ENCODE data around the gene PPP3R1. TPM values are rescaled to one million over a fixed set of nuclear protein-coding genes. Genes with fewer than 3 reads are reported as not detected.
A peak's percentile ranks its signal among the peaks of the same experiment; 100 is the strongest.

PPP3R1 gene
- total RNA-seq, 1 donor: 38.4 TPM

DNA sequence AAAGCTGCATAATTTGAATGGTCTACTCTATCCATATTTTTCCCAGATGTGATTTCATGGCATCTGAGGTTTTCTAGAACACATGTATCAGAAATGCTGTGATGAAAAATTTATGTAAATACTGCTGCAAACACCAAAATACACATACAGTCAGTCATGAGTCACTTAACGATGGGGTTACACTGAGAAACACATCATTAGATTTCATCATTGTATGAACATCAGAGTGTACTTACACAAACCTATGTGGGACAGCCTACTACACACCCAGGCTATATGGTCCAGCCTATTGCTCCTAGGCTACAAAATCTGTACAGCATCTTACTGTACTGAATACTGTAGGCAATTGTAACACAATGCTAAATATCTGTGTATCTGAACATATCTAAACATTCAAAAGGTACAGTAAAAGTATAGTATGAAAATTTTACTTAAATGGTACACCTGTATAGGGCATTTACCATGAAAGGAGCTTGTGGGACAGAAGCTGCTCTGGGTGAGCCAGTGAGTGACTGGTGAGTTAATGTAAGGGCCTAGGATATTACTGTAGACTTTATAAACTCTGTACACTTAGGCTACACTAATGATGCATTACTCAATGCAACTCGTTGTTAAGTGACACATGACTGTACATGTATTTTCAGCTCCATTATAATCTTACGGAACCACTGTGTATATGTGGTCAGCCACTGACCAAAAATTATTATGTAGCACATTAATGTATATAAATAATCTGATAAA, 61.2 kb downstream of the PPP3R1 start:
- peak; percentile 83 for DNase-seq (ENCODE audit: low read depth)

DNA sequence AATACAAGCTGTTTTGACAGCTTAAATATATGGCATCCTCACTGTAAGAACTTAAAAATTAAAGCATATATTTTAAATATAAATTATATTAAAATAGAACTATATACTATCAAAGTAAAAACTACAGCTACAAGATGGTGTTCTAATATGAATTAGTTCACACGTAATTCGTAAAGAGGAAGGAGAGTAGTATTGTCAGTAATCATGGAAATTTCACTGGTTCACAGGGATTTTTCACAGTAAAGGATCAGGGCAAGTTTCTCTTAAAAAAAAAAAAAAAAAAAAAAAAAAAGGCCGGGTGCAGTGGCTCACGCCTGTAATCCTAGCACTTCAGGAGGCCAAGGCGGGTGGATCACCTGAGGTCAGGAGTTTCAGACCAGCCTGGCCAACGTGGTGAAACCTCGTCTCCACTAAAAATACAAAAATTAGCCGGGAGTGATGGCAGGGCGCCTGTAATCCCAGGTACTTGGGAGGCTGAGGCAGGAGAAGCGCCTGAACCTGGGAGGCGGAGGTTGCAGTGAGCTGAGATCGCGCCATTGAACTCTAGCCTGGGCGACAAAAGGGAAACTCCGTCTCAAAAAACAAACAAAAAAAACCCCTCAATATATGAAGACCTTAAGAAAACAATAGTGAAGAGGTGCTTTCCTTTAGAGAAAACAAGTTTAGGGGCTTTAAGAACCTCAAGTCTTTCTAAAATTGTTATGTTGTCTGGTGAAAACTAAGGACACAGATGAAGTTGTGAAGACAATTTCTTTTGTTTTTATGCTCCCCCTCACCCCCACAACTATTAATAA, 62.1 kb downstream of the PPP3R1 start:
- H3K4me3 ChIP-seq (ENCODE audit: low read depth, low read length): no peak overlapping the region
- no peak for DNase-seq (ENCODE audit: low read depth)
- TF ChIP-seq, protein P1, sequence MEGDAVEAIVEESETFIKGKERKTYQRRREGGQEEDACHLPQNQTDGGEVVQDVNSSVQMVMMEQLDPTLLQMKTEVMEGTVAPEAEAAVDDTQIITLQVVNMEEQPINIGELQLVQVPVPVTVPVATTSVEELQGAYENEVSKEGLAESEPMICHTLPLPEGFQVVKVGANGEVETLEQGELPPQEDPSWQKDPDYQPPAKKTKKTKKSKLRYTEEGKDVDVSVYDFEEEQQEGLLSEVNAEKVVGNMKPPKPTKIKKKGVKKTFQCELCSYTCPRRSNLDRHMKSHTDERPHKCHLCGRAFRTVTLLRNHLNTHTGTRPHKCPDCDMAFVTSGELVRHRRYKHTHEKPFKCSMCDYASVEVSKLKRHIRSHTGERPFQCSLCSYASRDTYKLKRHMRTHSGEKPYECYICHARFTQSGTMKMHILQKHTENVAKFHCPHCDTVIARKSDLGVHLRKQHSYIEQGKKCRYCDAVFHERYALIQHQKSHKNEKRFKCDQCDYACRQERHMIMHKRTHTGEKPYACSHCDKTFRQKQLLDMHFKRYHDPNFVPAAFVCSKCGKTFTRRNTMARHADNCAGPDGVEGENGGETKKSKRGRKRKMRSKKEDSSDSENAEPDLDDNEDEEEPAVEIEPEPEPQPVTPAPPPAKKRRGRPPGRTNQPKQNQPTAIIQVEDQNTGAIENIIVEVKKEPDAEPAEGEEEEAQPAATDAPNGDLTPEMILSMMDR (IDR thresholded peaks at IDR 0.05; ENCODE audit: insufficient read depth, low read depth, low read length): no peak

More for the DNA sequence above, 61.2 kb downstream of the PPP3R1 start:
- TF ChIP-seq, protein P1 (IDR thresholded peaks at IDR 0.05; ENCODE audit: insufficient read depth, low read depth, low read length): no peak
- H3K4me3 ChIP-seq (ENCODE audit: low read depth, low read length): no peak overlapping the region

DNA sequence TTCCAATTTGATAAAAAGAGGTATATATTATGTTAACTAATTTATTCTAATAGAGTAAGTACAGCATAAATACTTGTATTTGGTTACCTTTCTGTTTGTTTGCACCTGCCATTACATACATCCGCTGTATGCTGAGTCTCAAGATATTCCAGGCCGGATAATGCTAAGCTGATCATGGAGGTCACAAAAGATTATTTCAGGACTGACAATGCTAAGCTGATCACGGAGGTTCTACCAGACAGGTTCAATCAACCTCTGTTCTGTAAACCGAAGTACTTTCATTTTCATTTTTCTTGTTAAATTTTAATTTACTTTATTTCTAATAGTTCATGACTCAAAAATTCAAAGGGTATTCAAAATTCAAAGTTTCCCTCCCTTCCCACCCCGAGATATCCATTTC, 63.5 kb downstream of the PPP3R1 start:
- H3K4me3 ChIP-seq (ENCODE audit: low read depth, low read length): no peak overlapping the region
- DNase-seq (ENCODE audit: low read depth): no peak
- TF ChIP-seq, protein P1 (IDR thresholded peaks at IDR 0.05; ENCODE audit: insufficient read depth, low read depth, low read length): no peak

DNA sequence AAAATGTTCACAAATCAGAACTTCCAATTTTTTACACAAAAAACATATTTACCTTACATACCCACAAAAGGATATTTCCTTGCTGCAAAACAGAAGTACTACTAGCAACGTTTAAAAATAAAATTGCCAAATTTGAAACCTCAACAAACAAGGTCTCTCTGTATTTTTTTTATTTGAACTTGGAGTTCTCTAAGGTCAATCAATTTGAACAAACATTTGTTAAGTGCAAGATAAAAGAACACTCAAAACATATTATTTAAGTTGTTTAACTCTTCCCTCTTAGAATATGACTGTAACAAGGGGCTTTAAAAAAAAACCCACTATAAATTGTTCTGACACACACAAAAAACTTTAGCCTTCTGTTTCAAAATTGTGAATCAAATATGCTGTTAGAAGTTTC, 65.0 kb downstream of the PPP3R1 start:
- TF ChIP-seq, protein P1 (IDR thresholded peaks at IDR 0.05; ENCODE audit: insufficient read depth, low read depth, low read length): no peak
- no peak overlapping the region for H3K4me3 ChIP-seq (ENCODE audit: low read depth, low read length)
- no peak for DNase-seq (ENCODE audit: low read depth)

DNA sequence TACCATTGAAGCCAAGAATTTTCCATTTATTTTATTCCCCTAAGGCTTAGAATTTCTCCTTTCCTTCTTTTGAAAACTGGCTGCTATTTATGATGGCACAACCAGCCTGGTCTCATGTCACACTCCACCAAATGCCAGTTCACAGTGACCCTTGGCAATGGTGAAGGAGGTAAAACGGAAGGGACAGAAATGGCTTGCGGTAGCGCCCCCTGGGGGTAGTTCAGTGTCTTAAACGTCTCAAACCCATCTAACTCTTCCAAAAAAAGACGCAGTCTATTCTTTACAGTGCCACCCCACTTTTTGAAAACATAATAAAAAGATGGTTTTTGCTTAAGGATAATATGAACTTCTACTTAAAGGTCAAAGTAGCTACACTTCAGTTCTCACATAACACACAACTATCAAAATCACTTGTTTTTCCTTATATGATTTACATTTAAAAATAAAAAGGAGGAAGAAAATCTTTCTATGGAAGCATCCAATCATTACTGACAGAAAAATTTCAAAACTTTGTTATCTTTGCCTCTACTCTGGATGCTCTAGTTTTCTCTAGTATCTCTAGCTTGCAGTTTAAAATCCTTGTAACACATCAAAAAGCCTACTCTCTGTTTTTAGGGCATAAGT, 66.7 kb downstream of the PPP3R1 start:
- TF ChIP-seq, protein P1 (IDR thresholded peaks at IDR 0.05; ENCODE audit: insufficient read depth, low read depth, low read length): peak; percentile 69
- DNase-seq (ENCODE audit: low read depth): peak; percentile 33
- H3K4me3 ChIP-seq (ENCODE audit: low read depth, low read length): no peak overlapping the region

DNA sequence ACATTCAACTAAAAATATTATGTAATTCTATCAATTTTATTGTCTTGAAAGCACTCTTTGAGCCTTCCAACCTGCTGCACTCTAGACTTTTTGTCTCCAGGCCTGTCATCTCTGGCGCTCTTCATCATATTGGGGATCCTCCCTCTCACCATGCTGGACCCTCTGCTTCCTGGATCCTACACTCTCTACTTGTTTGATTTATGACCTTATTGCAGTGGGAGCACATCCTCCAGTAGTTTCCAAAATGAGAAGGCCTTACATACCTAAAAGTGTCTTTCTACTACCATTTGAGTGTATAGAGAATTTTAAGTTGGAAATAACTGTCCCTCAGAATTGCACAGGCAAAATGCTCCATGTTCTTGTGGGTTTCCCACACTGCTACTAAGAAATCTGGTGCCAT, 69.4 kb downstream of the PPP3R1 start:
- DNase-seq (ENCODE audit: low read depth): no peak
- TF ChIP-seq, protein P1 (IDR thresholded peaks at IDR 0.05; ENCODE audit: insufficient read depth, low read depth, low read length): no peak
- no peak overlapping the region for H3K4me3 ChIP-seq (ENCODE audit: low read depth, low read length)
